Measurements from ENCODE around the gene RAMACL.

GRCh38 chr6:166563200-166563599 is 23.3 kb downstream of the RAMACL start:
- TF ChIP-seq POLR2A (IDR thresholded peaks at IDR 0.05; ENCODE audit: low read depth, low read length) (no peak), TAF1 (IDR thresholded peaks at IDR 0.05; ENCODE audit: borderline replicate concordance, low read depth, low read length) (no peak), POLR2AphosphoS5 (IDR thresholded peaks at IDR 0.05; ENCODE audit: low read depth, low read length) (no peak)
